Left lobe of liver (tissue), 2 donors: ENCODE results near the gene BRINP1. TPM values are rescaled to one million over a fixed set of nuclear protein-coding genes. Genes with fewer than 3 reads are reported as not detected.
"Not testable (repeated sequence)": the region's sequence is repeated elsewhere in the genome, so short reads cannot be mapped to it uniquely, and the experiment has no call there.

Experiments
- ATAC-seq: fragments of 200-7000 bp; cut with Tn5 transposase; one replicate; pipeline ENCODE4 v1.9.1; 2020; ENCODE audit warnings: mild to moderate bottlenecking, moderate library complexity
- DNase-seq: peaks from one replicate; pipeline ENCODE4 v3.0.0-alpha.2; 2020; ENCODE audit warnings: low spot score
- total RNA-seq: library from RNA; stranded (reverse); gene quantifications from one replicate; pipeline ENCODE4 v1.2.1, GENCODE V29; 2021
- donor health status: DM: no; HTN: no; CAD: no; lungs with moderate emphysema.
- donor health status: DM: no; HTN: yes; CAD: no.

The BRINP1 gene
- total RNA-seq, 1 donor from 2014 or later = 0.25 TPM

DNA sequence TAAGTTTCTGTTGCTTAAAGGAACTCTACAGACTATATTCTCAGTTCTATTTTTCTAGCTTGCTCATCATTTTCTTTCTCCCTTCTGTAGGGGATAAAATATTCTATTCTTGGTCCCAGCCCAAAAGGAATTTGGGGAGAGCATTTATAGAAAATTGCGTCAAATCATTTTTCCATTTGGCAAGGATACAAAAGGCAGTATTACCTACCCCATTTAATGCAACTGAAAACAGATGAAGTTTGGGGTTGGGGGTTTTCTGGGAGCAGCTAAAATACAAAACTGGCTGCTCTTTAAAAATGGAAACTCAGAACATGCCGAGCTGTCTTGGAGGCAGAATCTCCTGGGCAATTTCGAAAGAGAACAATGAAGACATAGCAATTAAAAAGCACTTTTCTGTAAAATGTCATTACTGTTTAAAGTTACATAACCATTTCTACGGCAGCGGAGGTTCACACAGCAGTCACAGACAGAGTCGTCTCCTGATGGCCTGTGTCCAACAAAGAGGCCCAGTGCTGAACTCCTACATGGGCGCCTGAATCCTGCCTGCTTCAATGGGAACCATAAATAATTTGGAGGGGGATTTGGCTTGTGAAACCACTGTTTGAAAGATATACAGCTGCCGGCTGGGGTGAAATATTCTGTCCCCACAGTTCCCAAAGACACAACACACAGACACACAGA is 152.4 kb downstream of the BRINP1 start:
- ATAC-seq (no peak), DNase-seq (no peak)

DNA sequence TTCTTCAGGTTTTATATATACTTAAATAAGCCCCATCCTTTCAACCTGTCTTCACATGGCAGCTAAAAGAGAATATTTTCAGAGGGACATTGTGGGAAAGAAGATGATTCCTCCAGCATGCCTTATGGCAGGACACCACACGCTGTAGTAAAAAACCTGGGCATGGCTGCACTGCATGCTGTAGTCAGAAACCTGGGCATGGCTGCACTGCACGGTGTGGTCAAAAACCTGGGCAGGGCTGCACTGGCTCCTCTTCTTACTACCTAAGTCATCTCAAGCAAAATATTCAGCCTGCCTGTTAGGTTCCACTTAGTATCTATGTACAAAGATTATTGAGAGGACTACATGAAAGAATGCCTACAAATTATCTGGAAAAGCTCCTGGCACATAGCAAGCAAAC is 153.6 kb downstream of the BRINP1 start:
- DNase-seq (no peak), ATAC-seq (no peak)

- ATAC-seq = no peak
Measured at GRCh38 chr9:119213471-119213870, 155.8 kb downstream of the BRINP1 start.

GRCh38 chr9:119197893-119198607 is 171.2 kb downstream of the BRINP1 start:
- ATAC-seq (no peak), DNase-seq (no peak)

More at GRCh38 chr9:119213471-119213870, 155.8 kb downstream of the BRINP1 start:
- DNase-seq = no peak

DNA sequence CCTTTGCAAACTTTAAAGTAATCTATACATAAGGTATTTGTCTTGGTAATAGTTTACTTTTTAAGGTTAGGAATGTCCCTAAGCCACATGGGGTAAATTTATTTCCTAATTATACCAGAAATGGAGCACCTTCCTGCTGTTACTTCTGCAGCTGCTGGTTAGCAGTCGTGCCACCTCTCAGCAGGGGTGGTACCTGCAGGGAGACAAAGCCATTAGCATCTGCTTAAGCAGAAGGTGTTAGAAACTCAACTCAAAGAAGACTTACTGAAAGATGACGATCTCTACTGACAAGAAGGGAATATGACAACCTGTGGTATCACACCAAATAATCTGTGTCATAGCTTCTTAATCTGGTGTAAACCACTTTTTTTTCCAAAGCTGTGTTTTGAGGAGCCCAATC is 173.7 kb downstream of the BRINP1 start:
- no peak for ATAC-seq
- no peak for DNase-seq

DNA sequence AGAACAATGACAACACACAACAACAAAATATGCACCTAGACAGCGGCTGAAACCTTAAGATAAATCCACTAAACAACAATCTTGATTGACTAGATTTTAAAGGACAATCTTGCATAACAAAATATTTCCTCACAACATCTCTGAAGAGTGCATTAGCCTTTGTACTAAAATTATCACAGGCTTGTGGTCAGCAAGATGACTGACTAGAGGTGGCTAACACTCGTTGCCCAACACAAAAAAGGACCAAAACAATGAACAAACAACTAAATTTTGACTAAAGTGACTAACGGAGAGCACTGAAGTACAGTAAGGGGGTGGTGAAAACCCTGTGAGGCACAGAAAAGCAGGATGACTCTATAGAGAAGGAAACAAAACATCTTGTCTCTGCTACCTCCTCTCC is 183.9 kb downstream of the BRINP1 start:
- ATAC-seq (no peak), DNase-seq (no peak)

DNA sequence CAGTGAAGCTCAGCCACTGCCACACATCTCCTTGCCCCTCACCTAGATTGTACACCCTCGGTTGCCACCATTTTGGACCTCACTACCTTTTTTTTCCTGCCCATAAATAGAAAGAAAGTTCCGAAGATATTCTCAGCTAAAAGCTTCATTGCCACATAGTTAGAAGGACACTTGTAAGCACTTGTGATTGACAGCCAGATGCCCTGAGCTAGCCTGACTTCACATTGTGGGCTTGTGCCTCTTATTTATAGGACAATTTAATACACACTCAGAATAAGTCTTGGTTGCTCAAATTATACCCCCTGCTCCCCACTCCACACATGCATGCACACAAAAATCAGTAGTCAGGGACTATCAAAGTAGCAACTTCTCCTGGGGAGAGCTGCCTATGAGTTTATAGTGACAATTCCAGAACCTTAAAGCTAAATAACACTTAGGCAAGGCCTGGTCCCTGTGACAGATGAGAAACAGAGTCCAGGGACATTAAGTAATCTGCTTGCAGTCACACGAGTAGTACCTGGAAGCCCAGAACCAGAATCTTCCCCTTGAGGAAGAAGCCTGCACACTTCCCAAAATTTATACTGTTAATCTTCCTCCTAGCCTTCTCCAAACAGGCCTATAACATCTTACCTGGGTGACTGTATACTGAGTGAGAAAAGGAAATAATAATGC is 184.8 kb downstream of the BRINP1 start:
- no peak for DNase-seq

DNA sequence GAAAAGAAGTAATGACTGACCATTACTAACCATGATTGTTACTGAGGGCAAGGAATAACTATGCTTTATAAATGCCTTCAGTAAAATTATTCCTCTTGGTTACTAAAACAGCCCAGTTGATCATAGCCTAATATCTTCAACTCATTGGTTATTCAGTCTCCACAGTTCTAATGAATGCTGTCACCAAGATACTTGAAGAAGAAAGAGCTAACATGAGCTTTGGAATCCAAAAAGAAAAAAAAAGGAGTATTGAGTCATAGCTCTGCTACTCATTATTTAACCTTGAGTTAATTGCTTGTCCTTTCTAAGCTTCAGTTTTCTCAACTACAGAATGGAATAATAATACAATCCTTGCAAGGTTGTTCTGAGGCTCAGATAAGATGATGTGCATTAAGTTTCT is 187.7 kb downstream of the BRINP1 start:
- no peak for ATAC-seq
- DNase-seq = no peak

More for the DNA sequence above, 184.8 kb downstream of the BRINP1 start:
- ATAC-seq = no peak

GRCh38 chr9:119180897-119181296 is 188.3 kb downstream of the BRINP1 start:
- DNase-seq (no peak), ATAC-seq (no peak)

GRCh38 chr9:119179701-119180100 is 189.5 kb downstream of the BRINP1 start:
- ATAC-seq = no peak

GRCh38 chr9:119177196-119177595 is 192.0 kb downstream of the BRINP1 start:
- no peak for ATAC-seq
- DNase-seq = no peak

More at GRCh38 chr9:119179701-119180100, 189.5 kb downstream of the BRINP1 start:
- no peak for DNase-seq

DNA sequence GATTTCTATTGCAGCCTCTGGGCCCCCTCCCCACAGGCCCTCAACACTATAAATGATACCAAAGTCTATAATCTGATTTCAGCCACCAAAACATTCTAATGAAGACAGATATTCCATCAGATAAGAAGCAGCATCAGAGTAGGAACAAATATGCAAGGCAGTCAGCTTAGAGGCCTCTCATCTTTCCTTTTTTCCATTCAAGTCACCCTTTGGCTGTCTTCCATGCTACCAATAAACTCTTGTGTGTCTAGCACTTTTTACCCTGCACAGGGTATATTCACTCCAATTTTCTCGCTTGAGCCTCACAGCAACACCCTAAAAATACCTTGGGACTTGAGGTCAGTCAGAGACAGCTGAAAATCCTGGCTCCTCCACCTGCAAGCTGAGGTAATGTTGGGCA is 193.7 kb downstream of the BRINP1 start:
- ATAC-seq = no peak
- DNase-seq = no peak

- ATAC-seq, DNase-seq: not testable (repeated sequence)
Measured at GRCh38 chr9:119169222-119169621, 200.0 kb downstream of the BRINP1 start.

GRCh38 chr9:119167876-119168275 is 201.4 kb downstream of the BRINP1 start:
- DNase-seq (no peak), ATAC-seq (no peak)

DNA sequence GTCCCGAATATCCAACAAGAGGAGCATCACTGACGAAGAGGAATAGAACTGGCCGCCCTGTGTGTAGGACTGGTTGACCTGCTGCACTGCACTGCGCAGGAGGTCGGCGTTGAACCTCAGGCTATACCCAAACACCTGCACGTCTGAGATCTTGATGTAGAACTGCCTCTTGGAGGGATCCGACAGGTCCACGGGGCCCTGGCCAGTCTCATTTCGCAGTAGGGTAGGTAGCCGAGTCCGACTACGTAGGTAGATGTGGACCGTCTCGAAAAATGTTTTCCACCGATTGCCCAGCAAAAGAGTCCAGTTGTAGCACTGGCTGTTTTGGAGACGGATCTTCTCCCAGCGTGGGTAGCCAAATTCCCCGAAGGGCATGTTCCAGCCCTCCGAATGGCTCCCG is 202.0 kb downstream of the BRINP1 start:
- ATAC-seq (no peak), DNase-seq (no peak)

- ATAC-seq (no peak), DNase-seq (no peak)
Measured at GRCh38 chr9:119166096-119166495, 203.1 kb downstream of the BRINP1 start.

DNA sequence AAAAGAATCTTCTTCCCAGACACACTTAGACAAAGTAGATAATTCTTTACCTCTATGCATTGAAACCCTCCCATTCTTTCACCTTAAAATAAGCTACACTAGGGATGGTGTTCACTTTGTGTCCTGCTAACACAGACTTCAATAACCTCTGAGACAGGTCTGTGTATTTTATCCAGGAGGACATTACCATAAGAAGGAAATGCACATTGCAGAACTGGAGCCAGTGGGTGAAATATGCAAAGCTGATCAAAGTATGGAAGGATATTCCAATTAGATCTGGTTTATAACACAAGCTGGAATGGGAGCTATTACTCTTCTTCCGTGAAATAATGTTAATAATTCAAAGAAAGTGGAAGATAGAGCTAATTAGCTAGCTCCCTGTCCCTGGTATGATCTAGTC is 204.1 kb downstream of the BRINP1 start:
- no peak for ATAC-seq
- no peak for DNase-seq

- ATAC-seq (no peak), DNase-seq (no peak)
Measured at GRCh38 chr9:119164716-119165115, 204.5 kb downstream of the BRINP1 start.

DNA sequence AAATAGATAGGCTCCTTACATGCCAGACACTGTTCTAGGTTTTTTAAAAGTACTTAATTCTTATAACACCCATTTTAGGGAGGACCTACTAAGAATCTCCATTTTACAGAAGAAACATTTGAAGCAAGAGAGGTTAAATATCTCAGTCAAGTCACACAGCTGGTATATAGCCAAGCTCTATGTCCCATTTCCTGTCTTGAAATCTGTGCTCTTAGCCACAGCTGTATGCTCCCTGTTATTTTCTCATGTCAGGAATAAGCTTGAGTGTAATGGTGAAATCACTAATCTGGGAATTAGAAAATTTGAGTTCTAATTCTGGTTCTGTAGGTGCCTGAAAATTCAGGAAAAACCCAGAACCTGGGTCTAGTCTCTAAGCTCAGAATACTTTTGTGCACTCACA is 208.7 kb downstream of the BRINP1 start:
- DNase-seq (no peak), ATAC-seq (no peak)

GRCh38 chr9:119159386-119159785 is 209.8 kb downstream of the BRINP1 start:
- DNase-seq (no peak), ATAC-seq (no peak)

DNA sequence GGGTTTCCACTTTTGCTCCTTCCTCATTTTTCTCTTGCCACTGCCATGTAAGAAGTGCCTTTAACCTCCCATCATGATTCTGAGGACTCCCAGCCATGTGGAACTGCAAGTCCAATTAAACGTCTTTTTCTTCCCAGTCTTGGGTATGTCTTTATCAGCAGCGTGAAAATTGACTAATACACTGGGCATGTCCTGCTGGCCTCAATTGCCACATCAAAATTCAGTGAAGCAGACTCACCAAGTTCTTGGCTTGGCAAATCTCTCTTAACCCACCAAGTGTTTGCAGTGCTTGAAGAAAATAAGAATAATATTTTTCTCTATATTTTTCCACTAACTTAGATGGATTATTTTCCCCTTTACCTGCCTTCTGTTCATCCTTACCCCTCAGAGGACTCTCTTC is 212.0 kb downstream of the BRINP1 start:
- ATAC-seq (no peak), DNase-seq (no peak)

- DNase-seq (no peak), ATAC-seq (no peak)
Measured at GRCh38 chr9:119156354-119156753, 212.9 kb downstream of the BRINP1 start.
